NCI-H82 treated with DMSO at 0.1 percent for 48 hours (cell line): Measurements from ENCODE around the gene RBMXL3.
"Not testable (repeated sequence)": the region's sequence is repeated elsewhere in the genome, so short reads cannot be mapped to it uniquely, and the experiment has no call there.

ENCODE experiments used
- DNase-seq: peaks from one replicate; lab custom pipeline; 2025; ENCODE audit not compliant: unreplicated experiment; lab: John Stamatoyannopoulos, UW

Gene RBMXL3

GRCh38 chrX:115189110-115189509, at the start of gene RBMXL3:
TSS of gene RBMXL3 (plus strand) at chrX:115189410. CDS start at chrX:115189442, 32 bp downstream.
- DNase-seq, result no peak

- no peak for DNase-seq
Measured at GRCh38 chrX:115142057-115142456, 47.2 kb upstream of the RBMXL3 start.

- peak; percentile 6 for DNase-seq
Measured at GRCh38 chrX:115147220-115147619, 42.0 kb upstream of the RBMXL3 start.

- peak; percentile 59 for DNase-seq
Measured at GRCh38 chrX:115173181-115173580, 16.0 kb upstream of the RBMXL3 start.

- DNase-seq, result no peak
Measured at GRCh38 chrX:115174548-115174947, 14.7 kb upstream of the RBMXL3 start.

GRCh38 chrX:115177932-115178331, 11.3 kb upstream of the RBMXL3 start:
- no peak for DNase-seq

GRCh38 chrX:115178473-115178872, 10.7 kb upstream of the RBMXL3 start:
- DNase-seq, result no peak

- DNase-seq, result no peak
Measured at GRCh38 chrX:115183980-115184379, 5.2 kb upstream of the RBMXL3 start.

- no peak for DNase-seq
Measured at GRCh38 chrX:115189646-115190635, 731 bp downstream of the RBMXL3 start.

GRCh38 chrX:115190636-115191489, 1.7 kb downstream of the RBMXL3 start:
- no peak for DNase-seq

GRCh38 chrX:115191490-115192243, 2.5 kb downstream of the RBMXL3 start:
- DNase-seq, result no peak

GRCh38 chrX:115192244-115192700, 3.1 kb downstream of the RBMXL3 start:
- DNase-seq, result no peak

- no peak for DNase-seq
Measured at GRCh38 chrX:115204040-115204439, 14.8 kb downstream of the RBMXL3 start.

GRCh38 chrX:115209547-115209946, 20.3 kb downstream of the RBMXL3 start:
- DNase-seq, result not testable (repeated sequence)

- DNase-seq, result no peak
Measured at GRCh38 chrX:115214151-115214550, 24.9 kb downstream of the RBMXL3 start.

GRCh38 chrX:115214605-115215004, 25.4 kb downstream of the RBMXL3 start:
- DNase-seq, result no peak

- DNase-seq, result not testable (repeated sequence)
Measured at GRCh38 chrX:115217346-115217745, 28.1 kb downstream of the RBMXL3 start.

- peak; percentile 5 for DNase-seq
Measured at GRCh38 chrX:115226929-115227328, 37.7 kb downstream of the RBMXL3 start.

GRCh38 chrX:115229337-115230003, 40.3 kb downstream of the RBMXL3 start:
- no peak for DNase-seq

GRCh38 chrX:115232933-115233496, 43.8 kb downstream of the RBMXL3 start:
- DNase-seq, result no peak
